K562 (cell line): ENCODE measurements around the gene GABPB2. TPM values are rescaled to one million over a fixed set of nuclear protein-coding genes. Genes with fewer than 3 reads are reported as not detected.

Experiments
- ARHGAP35 ChIP-seq: fragments of 450-650 bp; IDR thresholded peaks from 2 replicates; pipeline ENCODE4 v1.6.1; 2018; ENCODE audit not compliant: partially characterized antibody
- CLOCK ChIP-seq: fragments of 250-450 bp; sonication (Bioruptor Pico); IDR thresholded peaks from 2 replicates; pipeline ENCODE4 v1.4.0; 2020; ENCODE audit warnings: mild to moderate bottlenecking, moderate library complexity, borderline replicate concordance
- CREB1 ChIP-seq, 2 experiments: sonication (generic) in 1 of 2; formaldehyde crosslinking in 1 of 2; IDR thresholded peaks; 2 replicates each; pipeline versions ENCODE4 v1.6.1 to v1.8.0; 2012 to 2022; ENCODE audit warnings: inconsistent platforms in 1 of 2, mild to moderate bottlenecking in 1 of 2, missing genetic modification reagents in 1 of 2, moderate library complexity in 1 of 2
- DLX4 ChIP-seq: fragments of 250-450 bp; sonication (Bioruptor Pico); IDR thresholded peaks from 2 replicates; pipeline ENCODE4 v1.6.1; 2021; ENCODE audit warnings: mild to moderate bottlenecking
- E2F4 ChIP-seq: sonication (generic); formaldehyde crosslinking; IDR thresholded peaks from 2 replicates; pipeline ENCODE4 v1.8.0; 2022; ENCODE audit warnings: mild to moderate bottlenecking, low read depth, missing genetic modification reagents
- FOXJ3 ChIP-seq: sonication (generic); formaldehyde crosslinking; IDR thresholded peaks from 2 replicates; pipeline ENCODE4 v1.4.0; 2020; ENCODE audit warnings: mild to moderate bottlenecking, missing genetic modification reagents
- KDM2B ChIP-seq: fragments of 250-450 bp; sonication (Bioruptor Pico); IDR thresholded peaks from 2 replicates; pipeline ENCODE4 v1.8.0; 2021; ENCODE audit warnings: mild to moderate bottlenecking, moderate library complexity
- NFATC3 ChIP-seq: fragments of 450-650 bp; IDR thresholded peaks from 2 replicates; pipeline ENCODE4 v1.6.1; 2017; ENCODE audit warnings: mild to moderate bottlenecking
- PHTF2 ChIP-seq: fragments of 250-450 bp; sonication (Bioruptor Pico); IDR thresholded peaks from 2 replicates; pipeline ENCODE4 v1.5.0; 2021; ENCODE audit warnings: mild to moderate bottlenecking
- POLR3G ChIP-seq: IDR thresholded peaks from 2 replicates; pipeline ENCODE4 v1.6.1; 2011; ENCODE audit not compliant: insufficient read length, insufficient replicate concordance; ENCODE audit errors: extremely low read depth
- RBBP5 ChIP-seq: fragments of 200-600 bp; sonication (generic); IDR thresholded peaks from 2 replicates; pipeline ENCODE4 v1.6.1; 2012; ENCODE audit warnings: borderline replicate concordance, mild to moderate bottlenecking, low read length, control low read depth, inconsistent platforms; ENCODE audit not compliant: insufficient read depth, poor library complexity, severe bottlenecking
- RHOXF2B ChIP-seq: fragments of 250-450 bp; sonication (Bioruptor Pico); conservative IDR thresholded peaks from 2 replicates; pipeline ENCODE4 v1.5.1; 2021
- TAF1 ChIP-seq: IDR thresholded peaks from 2 replicates; pipeline ENCODE4 v1.6.1; 2011; ENCODE audit warnings: mild to moderate bottlenecking, low read length, moderate library complexity; ENCODE audit not compliant: insufficient read depth, control insufficient read depth, severe bottlenecking; ENCODE audit errors: extremely low read depth
- ZBTB1 ChIP-seq: sonication (generic); formaldehyde crosslinking; IDR thresholded peaks from 2 replicates; pipeline ENCODE4 v1.8.1; 2023; ENCODE audit warnings: missing genetic modification reagents, low read depth, mild to moderate bottlenecking, borderline replicate concordance
- ZKSCAN1 ChIP-seq: fragments of 150-350 bp; IDR thresholded peaks from 2 replicates; pipeline ENCODE4 v1.6.1; 2016; ENCODE audit warnings: low read depth, low read length
- ZNF146 ChIP-seq: IDR thresholded peaks from one replicate; pipeline ENCODE4 v1.6.1; 2018; ENCODE audit warnings: missing compliant biosample characterization; ENCODE audit not compliant: unreplicated experiment
- ZNF184 ChIP-seq: sonication (generic); formaldehyde crosslinking; IDR thresholded peaks from 2 replicates; pipeline ENCODE4 v1.5.0; 2020; ENCODE audit warnings: missing genetic modification reagents
- ZNF398 ChIP-seq: fragments of 250-450 bp; sonication (Bioruptor Pico); IDR thresholded peaks from 2 replicates; pipeline ENCODE4 v1.8.0; 2021; ENCODE audit warnings: moderate library complexity, mild to moderate bottlenecking, inconsistent platforms
- ZNF766 ChIP-seq: fragments of 200-800 bp; sonication (Bioruptor generic); conservative IDR thresholded peaks from 2 replicates; pipeline ENCODE4 v1.6.1; 2016; ENCODE audit warnings: missing genetic modification characterization, missing compliant biosample characterization
- polyA plus RNA-seq, 8 experiments: library from polyadenylated mRNA; depleted of rRNA in 4 of 8; stranded (reverse) in 5 of 8; unstranded in 3 of 8; fragments of >200 nt; fragmentation: Nextera tagmentation in 2 of 8; fragmentation: Illumina TruSeq in 1 of 8; extraction: Ambion mirVana in 2 of 8; extraction: Trizol in 1 of 8; gene quantifications; 2 replicates each; pipeline versions ENCODE4 v1.2.1 to v1.2.3, GENCODE V29; 2011 to 2014; ENCODE audit warnings: inconsistent platforms in 1 of 8, missing spikeins in 1 of 8
- total RNA-seq, 7 experiments: library from RNA; depleted of rRNA in 6 of 7; stranded (reverse); fragments of >200 nt in 6 of 7; fragmentation: Illumina TruSeq in 2 of 7; extraction: Trizol in 2 of 7; gene quantifications; 2 replicates each; pipeline versions ENCODE4 v1.2.1 to v1.2.3, GENCODE V29; 2011 to 2021; ENCODE audit warnings: low replicate concordance in 1 of 7
- TF ChIP-seq, protein P1 (sequence below): sonication (generic); formaldehyde crosslinking; IDR thresholded peaks from 2 replicates; pipeline ENCODE4 v1.8.1; 2023; ENCODE audit warnings: mild to moderate bottlenecking, missing genetic modification reagents, moderate library complexity

Gene GABPB2
- total and polyA plus RNA-seq, 9 of the 15 experiments (the other 6 are each of a cell fraction or from before 2014, with no cell fraction given) = 2.2 to 13.3 (median 6.1) TPM

- TF ChIP-seq E2F4 = no peak
- TF ChIP-seq KDM2B (CRISPR knock-in tag) = no peak
- no peak for TF ChIP-seq CLOCK (CRISPR knock-in tag)
- TF ChIP-seq RHOXF2B (CRISPR knock-in tag) = no peak
- TF ChIP-seq ZNF398 = no peak
- TF ChIP-seq ZKSCAN1 = peak; percentile 25; the same call in 1 of the 2 replicates
- TF ChIP-seq TAF1 = peak; percentile 77
- TF ChIP-seq NFATC3 = no peak
- TF ChIP-seq FOXJ3 (CRISPR knock-in tag) = no peak
- TF ChIP-seq, protein P1, sequence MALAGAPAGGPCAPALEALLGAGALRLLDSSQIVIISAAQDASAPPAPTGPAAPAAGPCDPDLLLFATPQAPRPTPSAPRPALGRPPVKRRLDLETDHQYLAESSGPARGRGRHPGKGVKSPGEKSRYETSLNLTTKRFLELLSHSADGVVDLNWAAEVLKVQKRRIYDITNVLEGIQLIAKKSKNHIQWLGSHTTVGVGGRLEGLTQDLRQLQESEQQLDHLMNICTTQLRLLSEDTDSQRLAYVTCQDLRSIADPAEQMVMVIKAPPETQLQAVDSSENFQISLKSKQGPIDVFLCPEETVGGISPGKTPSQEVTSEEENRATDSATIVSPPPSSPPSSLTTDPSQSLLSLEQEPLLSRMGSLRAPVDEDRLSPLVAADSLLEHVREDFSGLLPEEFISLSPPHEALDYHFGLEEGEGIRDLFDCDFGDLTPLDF (CRISPR knock-in tag) = peak; percentile 83
- TF ChIP-seq ZNF766 (CRISPR knock-in tag) = peak; percentile 92
- TF ChIP-seq PHTF2 (CRISPR knock-in tag) = no peak
- TF ChIP-seq RBBP5 = peak; percentile 60
- no peak for TF ChIP-seq ZNF184
- TF ChIP-seq DLX4 = no peak
- TF ChIP-seq ZBTB1 (CRISPR knock-in tag) = no peak
- TF ChIP-seq POLR3G = no peak
- TF ChIP-seq CREB1 (IDR thresholded peaks at IDR 0.05) = peak; percentile 78
- TF ChIP-seq CREB1 (CRISPR knock-in tag; IDR thresholded peaks at IDR 0.05) = peak; percentile 86
- no peak for TF ChIP-seq ZNF146 (CRISPR knock-in tag)
- no peak for TF ChIP-seq ARHGAP35
These were observed 95.4 kb downstream of the GABPB2 start, which contains the start of the genes LYSMD1 and SCNM1 (continued) for GRCh38 chr1:151165738-151166504.
